ENCODE measurements around the gene CAPSL. TPM values are rescaled to one million over a fixed set of nuclear protein-coding genes. Genes with fewer than 3 reads are reported as not detected.

CAPSL gene
- total and polyA plus RNA-seq, 2 donors (not counting 3 experiments of a cell fraction or from before 2014, with no cell fraction given), result not detected

DNA sequence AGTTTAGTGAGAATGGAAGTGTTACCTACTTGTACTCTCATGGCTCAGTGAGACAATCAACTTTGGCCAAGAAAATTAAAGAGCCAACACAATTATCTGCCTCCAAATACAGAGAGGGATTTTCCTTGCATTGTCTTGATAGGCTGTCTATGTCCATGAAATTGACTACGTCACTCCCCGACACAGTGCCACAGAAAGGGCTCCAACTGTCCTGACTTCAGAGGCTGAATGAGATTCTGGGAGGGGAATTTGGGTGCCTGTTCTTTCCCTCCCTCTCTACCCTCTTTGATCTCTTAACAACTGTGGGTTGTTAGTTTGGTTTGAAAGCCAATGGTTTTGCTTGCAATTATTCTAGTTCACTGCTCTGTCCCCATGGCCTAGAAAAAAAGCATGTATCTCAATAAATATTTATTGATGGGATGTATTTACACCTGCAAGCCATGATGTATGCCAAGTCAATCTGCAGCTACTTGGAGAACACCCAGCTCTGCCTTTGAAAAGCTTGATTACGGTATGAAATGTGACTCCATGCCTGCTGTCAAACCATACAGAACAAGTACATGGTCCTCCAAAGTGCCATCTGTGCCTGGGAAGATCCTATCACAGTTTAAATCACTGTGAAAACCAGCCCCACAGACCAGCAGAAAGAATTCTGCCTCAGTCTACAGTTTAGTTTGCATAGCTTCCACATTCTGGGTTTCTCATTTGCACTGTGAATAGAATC, 37.3 kb downstream of the CAPSL start:
- Histone ChIP-seq H3K36me3 (ENCODE audit: control insufficient read depth in 2 of 2, extremely low read depth in 1 of 2, insufficient read depth in 2 of 2, low read length in 2 of 2) (no peaks in the 10 kb centered on the region), H3K9me1 (replicated peaks; ENCODE audit: control insufficient read depth, extremely low read depth, insufficient read depth, low read length) (no peaks in the 10 kb centered on the region), H3K4me3 (replicated peaks in 1 of 3; ENCODE audit: insufficient read depth in 1 of 3, low read depth in 1 of 3, low read length in 3 of 3) (no peak overlapping the region), H3K9me3 (replicated peaks; ENCODE audit: control insufficient read depth, insufficient read depth, low read length) (no peaks in the 10 kb centered on the region), H3K4me2 (ENCODE audit: insufficient read depth, low read length) (no peak overlapping the region), H3K4me1 (ENCODE audit: control insufficient read depth, extremely low read depth, insufficient read depth, low read length) (no peaks in the 10 kb centered on the region), H3K27me3 (ENCODE audit: control insufficient read depth in 2 of 2, insufficient read depth in 2 of 2, low read length in 2 of 2) (peaks cover 0 to 1% of the 10 kb centered on the region in 2 experiments), H4K20me1 (replicated peaks; ENCODE audit: control insufficient read depth, extremely low read depth, insufficient read depth, low read length) (no peaks in the 10 kb centered on the region), H2AFZ (ENCODE audit: low read depth, low read length) (no peak overlapping the region), H3K27ac (ENCODE audit: insufficient read depth, low read depth, low read length) (no peak overlapping the region), H3K9ac (replicated peaks; ENCODE audit: extremely low read depth, insufficient read depth, low read length) (no peak overlapping the region), H3K79me2 (ENCODE audit: control insufficient read depth, insufficient read depth, low read length) (no peaks in the 10 kb centered on the region)
- TF ChIP-seq JUN (IDR thresholded peaks at IDR 0.05; ENCODE audit: borderline replicate concordance, insufficient read depth, insufficient read length, low read depth) (no peak), GATA2 (IDR thresholded peaks at IDR 0.05; ENCODE audit: insufficient read depth, insufficient read length, low read depth, low read length) (no peak), FOS (IDR thresholded peaks at IDR 0.05; ENCODE audit: borderline replicate concordance, insufficient read depth, low read length) (no peak), POLR2AphosphoS5 (IDR thresholded peaks at IDR 0.05; ENCODE audit: insufficient read depth, low read depth, low read length) (no peak), EZH2 (IDR thresholded peaks at IDR 0.05; ENCODE audit: borderline replicate concordance, low read depth, low read length, severe bottlenecking) (no peak), POLR2A (IDR thresholded peaks at IDR 0.05; ENCODE audit: low read depth, low read length) (no peak), MYC (IDR thresholded peaks at IDR 0.05; ENCODE audit: low read depth, low read length) (no peak)
- TF ChIP-seq, protein P1, sequence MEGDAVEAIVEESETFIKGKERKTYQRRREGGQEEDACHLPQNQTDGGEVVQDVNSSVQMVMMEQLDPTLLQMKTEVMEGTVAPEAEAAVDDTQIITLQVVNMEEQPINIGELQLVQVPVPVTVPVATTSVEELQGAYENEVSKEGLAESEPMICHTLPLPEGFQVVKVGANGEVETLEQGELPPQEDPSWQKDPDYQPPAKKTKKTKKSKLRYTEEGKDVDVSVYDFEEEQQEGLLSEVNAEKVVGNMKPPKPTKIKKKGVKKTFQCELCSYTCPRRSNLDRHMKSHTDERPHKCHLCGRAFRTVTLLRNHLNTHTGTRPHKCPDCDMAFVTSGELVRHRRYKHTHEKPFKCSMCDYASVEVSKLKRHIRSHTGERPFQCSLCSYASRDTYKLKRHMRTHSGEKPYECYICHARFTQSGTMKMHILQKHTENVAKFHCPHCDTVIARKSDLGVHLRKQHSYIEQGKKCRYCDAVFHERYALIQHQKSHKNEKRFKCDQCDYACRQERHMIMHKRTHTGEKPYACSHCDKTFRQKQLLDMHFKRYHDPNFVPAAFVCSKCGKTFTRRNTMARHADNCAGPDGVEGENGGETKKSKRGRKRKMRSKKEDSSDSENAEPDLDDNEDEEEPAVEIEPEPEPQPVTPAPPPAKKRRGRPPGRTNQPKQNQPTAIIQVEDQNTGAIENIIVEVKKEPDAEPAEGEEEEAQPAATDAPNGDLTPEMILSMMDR (IDR thresholded peaks at IDR 0.05; ENCODE audit: extremely low read depth in 1 of 2, insufficient read depth in 1 of 2, low read depth in 1 of 2, low read length in 2 of 2), result no peak
- TF ChIP-seq, protein P2, sequence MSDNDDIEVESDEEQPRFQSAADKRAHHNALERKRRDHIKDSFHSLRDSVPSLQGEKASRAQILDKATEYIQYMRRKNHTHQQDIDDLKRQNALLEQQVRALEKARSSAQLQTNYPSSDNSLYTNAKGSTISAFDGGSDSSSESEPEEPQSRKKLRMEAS (IDR thresholded peaks at IDR 0.05; ENCODE audit: insufficient read depth, insufficient read length), result no peak
- BruUV-seq (replicated peaks), result no TSS peak
- ChIA-PET POLR2A (no interaction called here), CTCF (interaction anchor here (0.7 to 1.1 kb wide), 2 partner anchors 23 to 24 kb away, joined by 3 read pairs; no protein-coding TSS in a partner anchor)
- intact Hi-C loops (cut with micrococcal nuclease), result no loop called here
- dilution Hi-C loops (cut with MboI; ENCODE audit: extremely low pct_ligation_motif_present, low sequenced_read_pairs), result no loop called here
- no peak for DNase-seq (ENCODE audit: low read depth, low spot score)
- FAIRE-seq, result no peak

Data from endothelial cell of umbilical vein (primary cell).